ENCODE data around the gene ZCWPW2.

DNA sequence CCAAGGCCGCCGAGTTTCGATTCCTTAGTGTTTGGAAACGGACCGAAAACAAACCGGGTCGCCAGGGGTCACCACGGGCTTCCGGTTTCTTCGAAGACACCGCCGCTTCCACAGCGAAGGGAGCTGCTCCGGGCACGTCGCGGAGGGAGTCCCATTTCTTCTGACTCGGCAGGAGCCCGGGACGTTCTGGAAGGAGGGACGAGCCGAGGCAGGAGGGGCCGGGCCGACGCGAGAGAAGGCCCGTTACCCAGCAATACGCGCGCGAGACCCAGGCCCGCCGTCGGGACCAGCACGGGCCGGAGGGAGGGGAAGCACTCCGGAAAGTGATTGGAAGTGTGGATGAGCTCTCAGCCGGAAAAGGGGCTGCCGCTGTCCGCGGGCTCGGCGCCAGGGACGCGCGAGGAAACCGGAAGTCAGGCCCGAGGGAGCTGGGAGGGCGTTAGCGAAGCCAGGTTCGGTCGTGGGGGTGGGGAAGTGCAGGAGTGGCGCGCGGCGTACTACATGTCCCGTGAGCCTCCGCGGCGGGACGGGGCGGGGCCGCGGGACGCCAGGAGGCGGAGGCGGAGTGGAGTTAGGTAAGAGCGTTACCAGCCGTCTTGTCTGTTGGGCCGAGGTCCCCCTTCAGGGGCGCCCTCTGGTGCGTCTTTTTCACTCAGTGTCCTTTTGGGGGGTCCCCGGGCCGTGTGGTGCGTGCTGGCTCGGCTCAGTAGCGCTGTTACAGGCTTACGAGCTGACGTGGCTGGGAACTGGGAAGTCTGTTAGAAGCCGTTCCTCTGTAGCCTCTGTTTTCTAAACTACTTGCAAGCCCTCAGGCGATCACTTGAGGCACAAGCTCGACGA, at the start of gene ZCWPW2, which contains the start of gene AZI2:
- TF ChIP-seq, protein P1, sequence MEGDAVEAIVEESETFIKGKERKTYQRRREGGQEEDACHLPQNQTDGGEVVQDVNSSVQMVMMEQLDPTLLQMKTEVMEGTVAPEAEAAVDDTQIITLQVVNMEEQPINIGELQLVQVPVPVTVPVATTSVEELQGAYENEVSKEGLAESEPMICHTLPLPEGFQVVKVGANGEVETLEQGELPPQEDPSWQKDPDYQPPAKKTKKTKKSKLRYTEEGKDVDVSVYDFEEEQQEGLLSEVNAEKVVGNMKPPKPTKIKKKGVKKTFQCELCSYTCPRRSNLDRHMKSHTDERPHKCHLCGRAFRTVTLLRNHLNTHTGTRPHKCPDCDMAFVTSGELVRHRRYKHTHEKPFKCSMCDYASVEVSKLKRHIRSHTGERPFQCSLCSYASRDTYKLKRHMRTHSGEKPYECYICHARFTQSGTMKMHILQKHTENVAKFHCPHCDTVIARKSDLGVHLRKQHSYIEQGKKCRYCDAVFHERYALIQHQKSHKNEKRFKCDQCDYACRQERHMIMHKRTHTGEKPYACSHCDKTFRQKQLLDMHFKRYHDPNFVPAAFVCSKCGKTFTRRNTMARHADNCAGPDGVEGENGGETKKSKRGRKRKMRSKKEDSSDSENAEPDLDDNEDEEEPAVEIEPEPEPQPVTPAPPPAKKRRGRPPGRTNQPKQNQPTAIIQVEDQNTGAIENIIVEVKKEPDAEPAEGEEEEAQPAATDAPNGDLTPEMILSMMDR (IDR thresholded peaks at IDR 0.05; ENCODE audit: low read depth, low read length) = peak; percentile 9
- TF ChIP-seq POLR2A (IDR thresholded peaks at IDR 0.05; ENCODE audit: extremely low read depth, insufficient read length) = peak; percentile 64

Measured in NB4 (cell line).